Measurements from ENCODE around the gene MRPL58. TPM values are rescaled to one million over a fixed set of nuclear protein-coding genes. Genes with fewer than 3 reads are reported as not detected.

Gene MRPL58
- total RNA-seq, 4 donors from 2014 or later, result 37.8 to 55.1 (median 49.7) TPM

- H3K9me3 ChIP-seq, result no peaks in the 10 kb centered on the region
- peaks cover 9 to 26% of the 10 kb centered on the region in 2 donors for H3K4me1 ChIP-seq
- WGBS, 2 donors, result 0 to 1% methylated on average over 13 to 22 of the region's 51 CpGs
- DNase-seq, result peak; percentile 98 to 99
- intact Hi-C loops (cut with DNase I), result no loop called here
- no peaks in the 10 kb centered on the region for H3K36me3 ChIP-seq
- TF ChIP-seq, protein P1, sequence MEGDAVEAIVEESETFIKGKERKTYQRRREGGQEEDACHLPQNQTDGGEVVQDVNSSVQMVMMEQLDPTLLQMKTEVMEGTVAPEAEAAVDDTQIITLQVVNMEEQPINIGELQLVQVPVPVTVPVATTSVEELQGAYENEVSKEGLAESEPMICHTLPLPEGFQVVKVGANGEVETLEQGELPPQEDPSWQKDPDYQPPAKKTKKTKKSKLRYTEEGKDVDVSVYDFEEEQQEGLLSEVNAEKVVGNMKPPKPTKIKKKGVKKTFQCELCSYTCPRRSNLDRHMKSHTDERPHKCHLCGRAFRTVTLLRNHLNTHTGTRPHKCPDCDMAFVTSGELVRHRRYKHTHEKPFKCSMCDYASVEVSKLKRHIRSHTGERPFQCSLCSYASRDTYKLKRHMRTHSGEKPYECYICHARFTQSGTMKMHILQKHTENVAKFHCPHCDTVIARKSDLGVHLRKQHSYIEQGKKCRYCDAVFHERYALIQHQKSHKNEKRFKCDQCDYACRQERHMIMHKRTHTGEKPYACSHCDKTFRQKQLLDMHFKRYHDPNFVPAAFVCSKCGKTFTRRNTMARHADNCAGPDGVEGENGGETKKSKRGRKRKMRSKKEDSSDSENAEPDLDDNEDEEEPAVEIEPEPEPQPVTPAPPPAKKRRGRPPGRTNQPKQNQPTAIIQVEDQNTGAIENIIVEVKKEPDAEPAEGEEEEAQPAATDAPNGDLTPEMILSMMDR (IDR thresholded peaks at IDR 0.05), result peak in 1 of 6 experiments; percentile 3
- peak in 1 of 2 donors; percentile 91 for TF ChIP-seq POLR2A (IDR thresholded peaks at IDR 0.05)
- peak within 1 kb of the TSS in 2 of 3 donors; percentile 27 to 83 for H3K4me3 ChIP-seq (replicated peaks in 1 of 3)
- no peaks in the 10 kb centered on the region for H3K27me3 ChIP-seq
- peak within 1 kb of the TSS; percentile 82 to 86 (median 82) for H3K27ac ChIP-seq
Observed at GRCh38 chr17:74987418-74987908, 25.0 kb upstream of the MRPL58 start, which contains the start of gene CDR2L. Gene CDR2L, plus strand, starts transcription at chr17:74987632. Its CDS starts 412 bp downstream, at chr17:74988044.

DNA sequence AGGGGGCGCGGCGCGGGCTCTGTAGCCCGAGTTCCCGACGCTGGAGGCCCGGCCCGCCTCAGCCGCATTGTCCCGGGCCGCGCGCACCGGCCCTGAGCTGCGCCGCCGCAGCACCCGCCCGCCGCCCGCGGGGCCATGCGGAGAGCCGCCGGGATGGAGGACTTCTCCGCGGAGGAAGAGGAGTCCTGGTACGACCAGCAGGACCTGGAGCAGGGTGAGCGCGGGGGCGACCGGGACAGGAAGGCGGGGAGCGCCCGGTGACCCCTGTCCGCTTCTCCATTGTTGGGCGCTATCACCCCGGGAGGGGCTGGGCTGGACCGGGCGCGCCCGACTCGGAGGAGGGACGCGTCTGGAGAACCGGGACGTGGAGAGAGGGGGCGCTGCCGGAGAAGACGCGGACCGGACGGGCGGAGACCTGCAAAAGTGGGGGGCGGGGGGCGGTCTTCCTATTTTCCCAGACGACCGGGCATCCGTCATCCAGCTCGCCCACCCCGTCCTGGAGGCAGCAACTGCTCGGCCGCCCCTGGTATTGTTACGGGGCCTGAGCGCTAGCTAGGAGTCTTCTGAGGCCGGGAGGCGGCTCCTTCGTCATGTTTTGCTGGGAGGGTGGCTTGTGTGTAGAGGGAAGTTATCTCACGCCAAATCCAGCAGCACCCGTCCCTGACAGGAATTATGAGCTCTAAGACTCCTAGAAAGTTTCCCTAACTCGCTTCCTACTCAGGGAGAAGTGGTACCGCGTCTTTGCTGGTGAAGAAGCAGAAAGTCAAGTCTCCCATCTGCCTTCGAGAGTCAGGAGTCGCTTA is 24.4 kb upstream of the MRPL58 start:
- intact Hi-C loops (cut with DNase I), result no loop called here
- WGBS, 2 donors, result 5 to 9% methylated on average over 9 to 18 of the region's 76 CpGs
- DNase-seq, result peak; percentile 67 to 69
- H3K4me3 ChIP-seq (replicated peaks in 1 of 3), result peak overlapping the region in 2 of 3 donors; percentile 27 to 83
- H3K27me3 ChIP-seq, result no peaks in the 10 kb centered on the region
- no peaks in the 10 kb centered on the region for H3K9me3 ChIP-seq
- no peaks in the 10 kb centered on the region for H3K36me3 ChIP-seq
- peaks cover 5 to 20% of the 10 kb centered on the region in 2 donors for H3K4me1 ChIP-seq
- peak overlapping the region; percentile 82 to 86 (median 82) for H3K27ac ChIP-seq
- peak in 1 of 2 donors; percentile 15 for TF ChIP-seq POLR2A (IDR thresholded peaks at IDR 0.05)
- TF ChIP-seq, protein P1 (IDR thresholded peaks at IDR 0.05), result peak in 3 of 6 experiments; percentile 17 to 35 (median 24)

GRCh38 chr17:74990581-74991105 is 21.8 kb upstream of the MRPL58 start:
- H3K27me3 ChIP-seq, result no peaks in the 10 kb centered on the region
- no peaks in the 10 kb centered on the region for H3K36me3 ChIP-seq
- H3K9me3 ChIP-seq, result no peaks in the 10 kb centered on the region
- H3K4me1 ChIP-seq, result peaks cover 5 to 19% of the 10 kb centered on the region in 2 donors
- intact Hi-C loops (cut with DNase I), result no loop called here
- 91% methylated on average over 9 to 10 of the region's 10 CpGs for WGBS, 2 donors
- H3K4me3 ChIP-seq (replicated peaks in 1 of 3), result no peak overlapping the region
- TF ChIP-seq POLR2A (IDR thresholded peaks at IDR 0.05), result no peak
- TF ChIP-seq, protein P1 (IDR thresholded peaks at IDR 0.05), result no peak
- no peak for DNase-seq
- no peak overlapping the region for H3K27ac ChIP-seq

DNA sequence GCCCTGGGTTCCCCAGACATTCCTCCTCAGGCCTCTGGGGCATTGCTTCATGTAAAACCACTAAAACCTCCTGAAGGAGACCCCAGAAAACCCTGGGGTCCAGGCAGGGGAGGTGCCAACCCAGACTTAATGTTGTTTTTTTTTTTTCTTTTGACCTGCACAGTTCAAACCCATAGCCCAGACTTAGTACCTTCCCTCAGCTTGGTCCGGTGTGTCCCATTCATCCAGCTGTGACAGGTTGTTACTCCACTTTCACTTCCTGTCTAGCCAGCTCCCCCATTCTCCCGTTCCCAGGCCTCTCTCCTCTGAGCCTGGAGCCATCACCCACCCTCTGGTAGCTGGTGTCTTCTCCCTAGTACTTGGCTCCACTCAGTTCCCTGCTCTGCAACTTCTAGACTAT is 20.2 kb upstream of the MRPL58 start:
- H3K4me3 ChIP-seq (replicated peaks in 1 of 3), result no peak overlapping the region
- no peak for DNase-seq
- H3K27me3 ChIP-seq, result no peaks in the 10 kb centered on the region
- H3K36me3 ChIP-seq, result no peaks in the 10 kb centered on the region
- H3K4me1 ChIP-seq, result peaks cover 0 to 13% of the 10 kb centered on the region in 2 donors
- no peaks in the 10 kb centered on the region for H3K9me3 ChIP-seq
- TF ChIP-seq, protein P1 (IDR thresholded peaks at IDR 0.05), result no peak
- TF ChIP-seq POLR2A (IDR thresholded peaks at IDR 0.05), result no peak
- intact Hi-C loops (cut with DNase I), result no loop called here
- no peak overlapping the region for H3K27ac ChIP-seq
- 70 to 75% methylated on average over 2 of the region's 2 CpGs for WGBS, 2 donors

DNA sequence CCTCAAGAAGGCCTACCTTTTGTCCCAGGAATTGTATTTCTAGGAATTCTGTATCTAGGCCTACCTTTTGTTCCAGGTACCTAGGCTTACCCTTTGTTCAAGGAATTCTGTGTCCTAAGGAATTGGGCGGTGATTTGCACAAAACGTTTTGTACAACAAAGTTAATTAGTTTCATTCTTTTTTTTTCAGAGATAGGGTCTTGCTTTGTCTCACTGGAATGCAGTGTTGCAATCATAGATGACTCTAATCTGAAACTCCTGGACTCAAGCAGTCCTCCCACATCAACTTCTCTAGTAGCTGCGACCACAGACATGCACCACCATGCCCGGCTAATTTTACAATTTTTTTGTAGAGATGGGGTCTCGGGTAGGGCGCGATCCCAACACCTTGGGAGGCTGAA is 18.0 kb upstream of the MRPL58 start:
- Histone ChIP-seq H3K27ac (no peak overlapping the region), H3K4me3 (replicated peaks in 1 of 3) (no peak overlapping the region), H3K4me1 (peaks cover 0 to 5% of the 10 kb centered on the region in 2 donors), H3K27me3 (no peaks in the 10 kb centered on the region), H3K36me3 (no peaks in the 10 kb centered on the region), H3K9me3 (no peaks in the 10 kb centered on the region)
- TF ChIP-seq, protein P1 (IDR thresholded peaks at IDR 0.05), result no peak
- 87 to 93% methylated on average over 7 of the region's 7 CpGs for WGBS, 2 donors
- no peak for DNase-seq
- intact Hi-C loops (cut with DNase I), result no loop called here
